Activated CD4-positive, alpha-beta T cell treated with anti-CD3 and anti-CD28 coated beads, Interleukin-2, amount 50 U/mL, for 48 hours (primary cell): Measurements from ENCODE around the gene ZNF580.

Experiments
- DNase-seq, 2 experiments: peaks; one replicate each; pipeline ENCODE4 v3.0.0-alpha.2; 2020

Gene ZNF580

DNA sequence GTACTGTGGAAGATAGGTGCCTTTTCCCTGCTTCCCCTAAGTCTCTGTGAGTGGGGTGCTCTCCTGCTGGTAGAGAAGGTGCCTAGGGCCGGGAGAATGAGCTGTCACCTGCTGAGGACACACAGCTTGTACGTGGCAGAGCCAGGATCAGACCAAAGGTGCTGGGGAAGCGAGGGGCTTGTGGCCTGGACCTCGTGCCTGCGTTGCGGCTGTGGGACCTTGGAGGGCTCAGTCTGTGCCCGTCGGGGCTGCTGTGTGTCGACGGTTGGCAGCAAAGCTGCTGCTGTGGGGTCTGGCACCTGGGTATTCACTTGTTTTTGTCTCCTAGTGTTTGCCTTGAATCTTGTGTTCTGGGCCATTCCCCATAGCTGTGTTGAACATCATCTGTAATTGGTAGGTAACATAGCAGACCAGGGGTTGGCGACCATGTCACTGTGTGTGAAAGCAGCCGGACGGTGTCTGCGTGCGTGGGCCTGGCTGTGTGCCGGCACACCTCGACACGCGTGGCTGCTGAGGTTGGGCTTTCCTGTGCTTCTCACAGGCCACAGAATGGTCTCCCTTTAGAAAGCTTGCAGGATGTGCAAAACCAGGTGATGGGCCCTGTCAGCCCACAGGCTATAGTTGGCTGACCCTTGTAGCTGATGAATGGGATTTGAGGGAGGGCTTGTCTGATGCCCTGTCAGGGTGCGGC is 23.2 kb downstream of the ZNF580 start:
- DNase-seq, result no peak

DNA sequence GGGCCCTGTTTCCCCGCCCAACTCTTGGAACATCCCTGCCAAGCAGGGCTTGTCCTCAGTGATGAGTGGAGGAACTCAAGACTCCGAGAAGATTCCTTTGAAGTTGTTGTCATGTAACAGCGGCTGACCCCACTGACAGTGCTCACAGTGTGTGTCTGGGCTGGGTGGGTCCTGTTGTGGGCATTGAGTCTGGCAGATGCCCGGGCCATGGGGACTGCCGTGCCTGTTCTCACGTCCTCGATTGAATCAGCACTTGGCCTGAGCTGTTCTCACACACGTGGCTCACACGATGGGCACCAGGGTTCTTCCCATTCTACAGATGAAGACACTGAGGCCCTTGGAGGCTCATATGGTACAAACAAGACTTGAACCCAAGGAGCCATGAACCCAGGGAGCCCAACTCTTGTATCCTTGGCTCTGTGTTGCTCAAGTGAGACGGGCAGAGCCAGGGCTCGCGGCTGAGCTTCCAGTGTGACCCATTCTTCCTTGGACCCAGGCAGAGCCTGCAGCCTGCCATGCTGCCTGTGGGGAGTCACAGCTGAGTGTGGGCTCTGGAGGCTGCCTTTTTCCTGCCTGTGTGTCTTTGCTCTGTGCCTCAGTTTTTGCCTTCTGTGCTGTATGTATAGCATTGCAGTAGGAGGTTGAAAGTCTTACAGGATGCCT is 25.7 kb downstream of the ZNF580 start:
- no peak for DNase-seq

DNA sequence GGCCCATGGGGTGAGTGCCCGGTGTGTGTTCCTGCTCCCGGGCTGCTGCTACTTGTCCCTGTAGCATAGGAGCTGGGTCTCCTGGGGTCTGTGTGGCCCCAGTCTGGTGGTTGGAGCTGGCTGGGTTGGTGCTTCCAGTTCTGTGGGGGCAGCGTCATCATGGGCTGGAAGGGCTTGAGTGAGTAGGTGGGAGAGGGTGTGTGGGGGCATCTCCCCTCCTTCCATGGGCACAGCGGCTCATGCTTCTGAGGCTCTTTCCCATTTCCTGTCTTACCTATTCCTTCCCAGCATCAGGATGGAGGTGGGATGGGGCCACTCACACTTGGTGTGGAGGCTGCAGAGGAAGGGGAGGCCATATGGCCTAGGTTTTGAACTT is 26.2 kb downstream of the ZNF580 start:
- DNase-seq, result no peak

DNA sequence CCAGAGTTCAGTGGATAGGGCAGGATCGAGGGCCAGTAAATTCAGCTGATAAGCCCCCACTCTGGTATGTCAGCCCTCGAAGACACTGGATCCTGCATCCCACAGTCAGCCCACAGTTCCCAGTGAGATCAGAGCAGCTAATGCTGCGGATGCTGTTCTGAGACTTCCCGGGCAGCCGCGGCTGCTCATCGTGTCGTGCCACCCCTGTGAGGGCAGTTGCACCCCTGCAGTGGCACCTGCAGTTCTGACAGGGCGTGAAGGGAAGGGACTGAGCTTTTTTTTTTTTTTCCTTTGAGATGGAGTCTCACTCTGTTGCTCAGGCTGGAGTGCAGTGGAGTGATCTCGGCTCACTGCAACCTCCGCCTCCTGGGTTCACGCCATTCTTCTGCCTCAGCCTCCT is 26.7 kb downstream of the ZNF580 start:
- no peak for DNase-seq

DNA sequence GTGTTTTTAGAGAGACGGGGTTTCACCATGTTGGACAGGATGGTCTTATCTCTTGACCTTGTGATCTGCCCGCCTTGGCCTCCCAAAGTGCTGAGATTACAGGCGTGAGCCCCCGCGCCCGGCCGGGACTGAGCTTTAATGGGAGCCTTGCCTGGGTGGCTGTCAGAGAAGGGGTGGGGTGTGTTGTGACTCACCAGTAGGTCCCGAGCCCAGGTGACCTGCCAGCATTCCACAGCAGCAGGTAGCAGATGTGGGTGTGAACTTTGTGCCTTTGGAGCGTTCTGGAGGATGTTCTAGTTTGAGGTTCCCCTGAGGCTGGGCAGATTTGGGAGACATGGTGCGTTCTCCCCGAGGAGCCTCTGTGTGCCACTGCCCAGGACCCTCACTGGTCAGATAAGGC is 27.2 kb downstream of the ZNF580 start:
- no peak for DNase-seq

DNA sequence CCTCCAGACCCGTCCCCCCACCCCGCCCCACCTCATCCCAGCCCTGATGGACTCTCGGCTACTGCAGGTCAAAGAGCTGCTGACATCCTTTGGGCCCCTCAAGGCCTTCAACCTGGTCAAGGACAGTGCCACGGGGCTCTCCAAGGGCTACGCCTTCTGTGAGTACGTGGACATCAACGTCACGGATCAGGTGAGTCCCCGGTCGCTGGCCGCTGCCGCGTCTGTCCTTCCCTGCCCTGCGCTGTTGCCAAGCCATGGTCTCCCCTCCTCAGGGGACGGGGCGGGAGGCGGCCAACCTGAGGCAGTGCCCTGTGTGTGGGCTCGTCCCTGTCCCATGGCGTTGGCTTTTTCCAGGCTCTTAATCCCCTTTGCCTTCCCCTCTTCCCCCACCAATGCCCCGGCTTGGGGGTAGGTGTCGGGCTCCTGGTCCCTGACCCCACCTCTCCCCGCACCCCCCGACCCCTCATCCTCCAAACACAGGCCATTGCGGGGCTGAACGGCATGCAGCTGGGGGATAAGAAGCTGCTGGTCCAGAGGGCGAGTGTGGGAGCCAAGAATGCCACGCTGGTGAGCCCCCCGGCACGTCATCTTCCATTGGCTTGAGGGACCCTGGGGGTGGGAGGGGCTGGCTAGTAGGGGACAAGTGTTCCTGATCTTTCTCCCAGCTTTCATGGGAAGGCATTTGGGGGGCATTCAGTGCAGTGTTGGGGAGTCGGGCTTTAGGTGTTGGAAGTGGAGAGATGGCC is 28.0 kb downstream of the ZNF580 start:
- DNase-seq, result no peak

DNA sequence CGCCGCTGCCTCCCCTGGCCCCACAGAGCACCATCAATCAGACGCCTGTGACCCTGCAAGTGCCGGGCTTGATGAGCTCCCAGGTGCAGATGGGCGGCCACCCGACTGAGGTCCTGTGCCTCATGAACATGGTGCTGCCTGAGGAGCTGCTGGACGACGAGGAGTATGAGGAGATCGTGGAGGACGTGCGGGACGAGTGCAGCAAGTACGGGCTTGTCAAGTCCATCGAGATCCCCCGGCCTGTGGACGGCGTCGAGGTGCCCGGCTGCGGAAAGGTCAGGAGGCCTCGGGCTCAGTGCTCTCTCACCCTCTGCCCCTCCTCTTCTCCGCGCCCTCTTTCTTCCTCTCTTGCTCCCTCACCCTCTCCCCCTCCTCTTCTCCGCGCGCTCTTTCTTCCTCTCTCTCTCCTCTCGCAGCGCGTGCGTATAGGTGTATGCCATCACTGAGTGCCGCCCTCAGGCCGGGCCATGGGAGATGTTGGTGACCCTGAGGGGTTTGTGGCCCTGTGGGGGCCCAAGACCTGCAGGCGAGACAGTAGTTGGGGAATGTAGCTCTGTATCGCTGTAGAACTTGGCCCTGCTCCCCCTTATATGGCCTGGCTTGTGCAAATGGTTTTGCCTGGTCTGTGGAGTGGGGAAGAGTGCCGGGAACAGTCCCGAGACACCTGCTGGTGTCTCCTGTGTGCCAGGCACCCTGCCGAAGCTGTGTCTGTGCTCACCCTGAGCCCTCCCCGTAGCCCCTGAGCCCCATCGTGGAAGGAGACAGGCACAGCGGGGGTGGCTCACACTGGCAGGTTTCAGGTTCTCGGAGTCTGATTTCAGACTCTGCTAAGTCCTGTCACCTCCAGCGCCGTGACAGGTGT is 28.8 kb downstream of the ZNF580 start:
- no peak for DNase-seq

DNA sequence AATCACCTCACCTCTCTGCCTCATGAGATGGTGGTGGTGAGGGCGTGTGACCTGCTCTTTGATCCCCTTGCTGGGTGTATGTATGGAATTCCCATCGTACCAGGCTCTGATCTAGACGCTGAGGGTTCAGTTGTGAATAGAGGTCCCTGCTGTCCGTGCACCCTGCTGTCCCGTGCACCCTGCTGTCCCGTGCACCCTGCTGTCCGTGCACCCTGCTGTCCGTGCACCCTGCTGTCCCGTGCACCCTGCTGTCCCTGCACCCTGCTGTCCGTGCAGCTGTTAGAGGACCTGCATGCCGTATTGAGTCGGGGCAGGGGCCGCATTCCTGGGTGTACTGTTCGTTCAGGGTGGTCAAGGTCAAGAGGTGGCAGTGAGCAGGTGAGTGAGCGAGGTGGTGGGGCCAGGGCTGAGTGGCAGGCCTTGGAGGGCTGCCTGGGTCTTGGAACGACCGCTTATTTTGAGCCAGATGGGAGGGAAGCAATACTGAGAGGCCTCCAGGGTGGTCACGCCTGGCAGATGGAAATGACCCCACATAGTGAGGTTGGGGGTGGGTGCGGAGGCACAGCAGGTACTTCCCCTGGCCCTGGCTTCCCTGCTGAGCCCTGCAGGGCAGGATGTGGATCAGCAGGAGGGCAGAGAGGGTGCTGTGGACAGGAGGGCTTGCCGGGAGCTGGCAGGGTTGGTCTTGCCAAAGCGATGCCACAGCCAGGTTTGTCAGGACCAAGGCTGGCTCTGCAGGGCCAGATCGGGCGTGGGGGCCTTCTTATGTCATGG is 29.7 kb downstream of the ZNF580 start:
- DNase-seq, result no peak

DNA sequence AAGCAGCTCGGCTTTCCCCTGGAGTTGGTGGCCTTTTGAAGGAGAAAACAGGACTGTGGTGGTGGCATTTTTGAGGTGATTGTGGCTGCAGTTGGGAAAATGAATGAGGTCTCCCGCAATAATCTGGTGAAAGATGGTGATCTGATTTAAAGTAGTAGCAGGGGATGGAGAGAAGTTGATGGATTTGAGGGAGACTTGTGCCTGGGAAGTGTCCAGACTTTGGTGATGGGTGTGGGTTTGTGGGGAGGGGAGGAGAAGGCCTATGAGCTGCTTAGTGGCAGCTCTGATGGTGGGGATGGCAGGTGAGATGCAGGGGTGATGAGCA is 30.2 kb downstream of the ZNF580 start:
- DNase-seq, result no peak

DNA sequence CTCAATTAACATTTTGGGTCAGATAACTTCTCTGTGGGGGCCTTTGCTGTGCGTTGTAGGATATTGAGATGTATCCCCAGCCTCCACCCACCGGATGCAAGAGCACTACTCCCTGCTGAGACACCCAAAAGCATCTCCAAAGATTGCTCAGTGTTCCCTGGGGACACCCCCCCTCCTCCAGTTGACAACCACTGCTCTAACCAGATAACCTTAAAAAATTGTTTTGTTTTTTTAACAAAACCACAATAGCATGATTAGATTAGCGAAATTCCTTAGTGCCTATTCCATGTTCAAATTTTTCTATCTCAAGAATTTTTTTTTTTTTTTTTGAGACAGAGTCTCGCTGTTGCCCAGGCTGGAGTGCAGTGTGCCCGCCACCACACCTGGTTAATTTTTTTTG is 31.6 kb downstream of the ZNF580 start:
- no peak for DNase-seq

DNA sequence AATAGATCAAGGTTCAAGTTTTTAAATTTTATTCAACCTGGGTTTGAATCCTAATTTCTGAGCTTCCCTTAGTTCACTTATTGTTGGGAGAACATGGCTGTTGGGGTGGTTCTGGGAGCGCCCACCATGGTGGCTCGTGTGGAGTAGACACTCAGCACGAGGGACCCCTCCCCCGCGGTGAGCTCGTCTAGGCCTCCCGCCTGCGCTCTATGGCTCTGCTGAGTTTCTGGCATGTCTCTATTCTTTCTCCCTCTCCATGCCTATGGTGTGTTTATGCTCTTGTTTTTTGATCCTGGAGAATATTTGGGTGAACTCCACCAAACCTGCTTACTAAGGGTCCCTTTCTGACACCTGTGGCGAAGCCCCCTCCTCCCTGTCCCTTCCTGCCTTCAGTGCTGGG is 32.7 kb downstream of the ZNF580 start:
- no peak for DNase-seq

DNA sequence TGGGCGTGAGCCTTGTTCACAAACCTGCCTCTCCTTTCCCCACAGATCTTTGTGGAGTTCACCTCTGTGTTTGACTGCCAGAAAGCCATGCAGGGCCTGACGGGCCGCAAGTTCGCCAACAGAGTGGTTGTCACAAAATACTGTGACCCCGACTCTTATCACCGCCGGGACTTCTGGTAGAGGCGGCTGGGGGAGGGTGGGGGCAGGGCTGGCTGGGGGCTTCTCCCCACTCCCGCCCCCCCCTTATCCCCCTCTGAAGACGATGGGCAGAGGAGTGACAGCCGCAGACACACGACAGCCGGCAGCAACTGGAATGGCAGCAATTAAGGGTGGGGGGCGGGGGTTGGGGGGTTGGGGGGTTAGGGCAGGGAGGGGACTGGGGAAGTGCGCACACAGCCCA is 33.1 kb downstream of the ZNF580 start:
- DNase-seq, result no peak

DNA sequence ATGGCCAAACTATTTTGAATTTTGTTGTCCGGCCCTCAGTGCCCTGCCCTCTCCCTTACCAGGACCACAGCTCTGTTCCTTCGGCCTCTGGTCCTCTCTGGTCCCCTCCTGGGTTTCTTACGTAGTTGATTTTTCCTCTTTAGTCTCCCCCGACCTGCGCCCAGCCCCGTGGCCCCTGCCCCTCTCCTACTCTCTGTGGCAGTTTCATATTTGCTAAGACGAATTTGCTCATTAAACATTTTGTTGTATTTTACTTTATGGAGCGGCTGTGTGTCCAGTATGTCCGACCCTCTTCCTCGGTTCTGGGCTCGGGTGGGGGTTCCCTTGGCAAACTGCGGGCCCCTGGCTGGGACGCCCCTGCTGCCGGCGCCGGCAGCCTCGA is 33.6 kb downstream of the ZNF580 start:
- no peak for DNase-seq

DNA sequence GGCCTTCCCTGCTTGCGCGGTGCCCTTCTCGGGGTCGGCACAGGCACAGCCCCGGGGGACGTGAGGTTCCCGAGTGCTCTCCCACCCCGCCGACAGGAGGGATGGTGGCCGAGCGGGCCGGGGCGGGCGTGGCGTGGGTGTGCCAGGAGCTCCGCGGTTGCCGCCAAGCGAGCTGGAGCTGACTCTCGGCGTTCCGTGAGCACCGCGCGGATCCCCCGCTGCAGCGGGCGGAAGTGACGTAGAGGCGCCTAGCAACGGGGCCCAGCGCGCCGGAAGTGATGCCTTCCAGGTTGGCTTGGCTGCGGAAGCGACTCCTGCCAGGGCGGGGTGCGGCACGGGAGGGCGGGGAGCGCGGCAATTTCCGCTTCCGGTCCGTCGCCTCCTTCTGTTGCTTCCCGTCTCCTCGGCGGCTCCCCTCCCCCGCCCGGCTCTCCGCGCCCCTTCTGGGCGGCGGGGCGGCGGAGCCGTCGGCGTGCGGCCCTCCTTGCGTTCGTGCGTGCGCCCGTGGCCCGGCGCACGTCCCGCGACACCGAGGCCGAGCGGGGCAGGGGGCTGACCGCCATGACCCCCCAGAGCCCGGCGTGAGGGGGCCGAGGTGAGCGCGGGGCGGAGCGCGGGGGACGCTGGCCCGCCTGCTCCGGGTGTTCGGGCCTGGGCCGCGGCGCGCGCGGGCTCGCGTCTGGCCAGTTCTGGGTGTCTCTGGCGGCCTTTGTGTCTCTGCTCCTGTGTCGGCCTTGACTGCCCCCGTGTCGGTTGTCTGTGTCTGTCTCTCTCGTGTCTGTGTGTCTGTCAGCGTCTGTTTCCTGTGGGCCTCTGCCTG is 34.2 kb downstream of the ZNF580 start, which contains the start of gene EPN1:
EPN1 (plus strand) TSS at position 386 of the 820 bp plus-strand sequence. CDS start 3,402 bp downstream, outside the sequence.
- peak; percentile 97 to 98 for DNase-seq

DNA sequence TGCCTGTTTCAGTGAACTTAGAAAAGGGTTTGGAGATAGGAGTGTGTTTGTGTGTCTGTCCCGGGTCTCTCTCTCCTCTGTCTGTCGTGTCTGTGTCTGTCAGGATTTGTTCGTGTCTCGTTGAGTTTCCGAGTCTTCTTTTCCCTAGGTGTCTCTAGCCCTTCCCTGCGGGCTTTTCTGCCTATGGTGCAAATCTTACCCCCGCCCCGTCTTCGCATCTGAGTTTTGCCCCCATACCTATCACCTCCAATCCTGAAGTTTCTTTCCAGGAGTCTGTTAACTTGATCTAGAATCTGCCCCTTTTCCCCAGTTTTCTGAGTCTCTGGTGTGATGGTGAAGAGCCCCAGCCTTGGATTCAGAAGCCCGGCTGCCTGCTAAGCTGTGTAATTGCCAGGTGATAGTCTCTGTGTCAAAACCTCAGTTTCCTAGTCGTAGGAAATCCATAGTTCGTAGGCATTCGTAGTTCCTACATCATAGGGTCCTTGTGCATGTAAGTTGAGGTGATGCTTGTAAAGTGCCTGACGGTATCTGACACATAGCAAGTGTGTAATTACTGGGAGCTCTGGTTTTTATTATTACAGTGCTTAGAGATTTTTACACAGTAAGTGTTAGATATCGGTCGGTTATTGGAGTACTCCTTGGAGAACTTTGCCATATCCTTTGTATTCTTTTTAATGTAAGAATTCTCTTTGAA is 35.0 kb downstream of the ZNF580 start:
- no peak for DNase-seq

DNA sequence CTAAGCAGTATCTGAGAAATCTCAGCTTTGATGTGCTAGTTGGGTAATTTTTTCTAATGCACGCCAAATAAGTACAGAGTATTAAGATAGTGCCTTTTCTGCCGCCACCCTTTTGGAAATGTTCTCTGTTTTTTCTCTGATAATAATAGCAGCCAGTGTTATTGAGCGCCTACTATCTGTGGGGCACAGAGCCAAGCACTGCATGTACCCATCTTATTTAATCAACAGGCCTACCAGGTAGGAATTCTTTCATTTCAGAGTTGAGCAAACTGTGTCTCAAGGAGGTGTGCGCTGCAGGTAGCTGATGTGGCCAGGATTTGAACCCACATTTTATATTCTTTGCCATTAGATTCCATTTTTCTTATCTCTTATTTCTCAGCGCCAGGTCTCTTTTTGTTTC is 35.6 kb downstream of the ZNF580 start:
- DNase-seq, result no peak

DNA sequence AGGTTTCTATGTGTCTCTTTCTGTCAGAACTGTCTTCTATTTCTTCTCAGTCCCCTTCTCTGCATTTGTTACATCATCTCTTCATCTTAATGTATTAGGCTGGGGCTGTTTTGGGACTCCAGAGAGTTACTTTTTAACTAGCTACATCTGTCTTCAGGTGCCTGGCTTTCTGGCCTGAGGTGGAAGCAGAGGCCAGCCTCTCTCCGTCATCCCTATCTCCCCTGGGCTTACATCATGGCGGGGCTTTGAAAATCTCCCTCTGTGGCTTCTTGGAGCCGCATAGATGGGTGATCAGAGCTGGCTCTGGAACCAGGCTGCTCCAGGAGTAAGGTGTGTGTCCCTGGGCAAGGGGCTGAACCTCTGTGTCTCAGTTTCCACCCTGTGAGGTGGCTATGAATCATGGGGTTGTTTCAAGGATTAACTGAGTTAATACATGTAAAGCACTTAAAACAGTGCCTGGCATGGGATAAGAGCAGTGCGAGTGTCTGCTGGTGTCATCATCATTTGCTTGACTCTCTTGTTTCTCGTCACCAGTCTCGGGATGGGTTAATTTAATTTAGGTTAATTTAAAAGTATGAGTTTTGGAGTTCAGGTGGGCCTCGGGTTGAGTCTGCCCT is 36.2 kb downstream of the ZNF580 start:
- no peak for DNase-seq

DNA sequence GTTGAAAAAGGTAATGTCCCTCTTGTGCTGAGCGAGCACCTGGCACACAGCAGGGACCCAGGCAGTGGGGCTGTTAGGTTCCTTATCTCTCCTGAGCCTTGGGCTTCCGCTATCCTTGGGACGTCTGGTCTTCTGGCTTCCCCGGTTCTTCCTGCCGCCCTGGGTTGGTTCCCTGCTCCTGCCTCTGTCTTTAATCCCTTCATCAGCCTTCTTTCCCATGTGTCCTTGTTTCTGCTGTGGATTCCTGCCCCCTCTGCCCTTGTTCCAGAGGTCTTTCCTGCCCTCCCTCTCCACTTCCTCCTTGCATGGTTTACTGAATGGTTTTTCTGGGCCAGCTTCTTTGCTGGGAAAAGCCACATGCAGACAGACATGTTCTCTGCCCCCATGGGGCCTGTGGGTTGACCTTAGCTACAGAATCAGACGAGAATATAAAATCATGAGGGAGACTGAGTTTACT is 36.8 kb downstream of the ZNF580 start:
- no peak for DNase-seq

DNA sequence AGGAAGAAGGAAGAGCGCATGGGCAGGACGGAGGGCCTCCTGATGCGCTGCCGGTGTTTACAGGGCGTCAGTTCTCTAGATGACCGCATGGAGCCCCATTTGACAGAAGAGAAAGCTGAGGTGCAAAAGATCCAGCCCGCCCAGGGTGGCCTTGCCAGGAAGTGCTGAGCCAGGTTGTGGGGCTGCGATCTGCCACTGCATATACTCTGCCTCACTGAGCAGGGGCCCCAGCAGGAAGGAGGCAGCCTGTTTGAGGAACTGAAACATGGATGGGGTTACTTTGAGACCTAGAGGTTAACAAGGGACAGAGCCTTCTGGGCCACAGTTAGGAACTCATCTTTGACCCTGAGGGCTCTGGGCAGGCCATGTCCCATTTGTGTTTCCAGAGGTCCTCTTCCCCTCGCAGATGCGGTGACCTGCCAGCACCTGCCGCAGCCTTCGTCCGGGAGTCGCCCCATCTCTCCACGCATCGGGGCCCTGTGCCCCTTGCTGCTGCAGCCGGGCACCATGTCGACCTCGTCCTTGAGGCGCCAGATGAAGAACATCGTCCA is 37.4 kb downstream of the ZNF580 start:
- no peak for DNase-seq
